RWPE1 (cell line): ENCODE measurements around the gene COL15A1.

Experiments
- CTCF ChIA-PET: fragments of 350-600 bp; sonication (Branson Sonifier 250); formaldehyde crosslinking; extraction: SDS; loops from one replicate; lab custom pipeline; 2021; lab: Yijun Ruan, JAX
- POLR2A ChIA-PET: fragments of 400-600 bp; formaldehyde crosslinking; extraction: SDS; loops from one replicate; lab custom pipeline; 2020; ENCODE audit warnings: antibody characterized with exemption; ENCODE audit not compliant: low non-redundant PET; lab: Yijun Ruan, JAX
- DNase-seq: peaks from one replicate; pipeline ENCODE4 v3.0.0; 2012; ENCODE audit warnings: low spot score
- H3K27ac ChIP-seq: fragments of 450-650 bp; 2 replicates; pipeline ENCODE4 v1.5.1; 2017
- CTCF ChIP-seq: fragments of 450-650 bp; conservative IDR thresholded peaks from 2 replicates; pipeline ENCODE4 v1.5.1; 2017; ENCODE audit warnings: low read depth, mild to moderate bottlenecking

Gene COL15A1

GRCh38 chr9:99103901-99104458 lies 160.3 kb downstream of the COL15A1 start:
- POLR2A ChIA-PET = no interaction called here
- DNase-seq = peak; percentile 59
- H3K27ac ChIP-seq = peak overlapping the region; percentile 96
- TF ChIP-seq CTCF = no peak
- CTCF ChIA-PET = interaction anchor here (0.7 to 2.7 kb wide), 2 partner anchors 37 to 725 kb away, joined by 5 to 8 read pairs; no protein-coding TSS in a partner anchor

GRCh38 chr9:99104459-99105151 lies 160.9 kb downstream of the COL15A1 start, which contains the start of gene TGFBR1:
TSS of gene TGFBR1 (plus strand) at chr9:99105113. CDS start at chr9:99105206, 93 bp downstream.
- peak; percentile 100 for DNase-seq
- ChIA-PET CTCF (interaction anchor here (0.6 to 2.7 kb wide), 4 partner anchors 36 to 1176 kb away, joined by 3 to 8 read pairs (median 4); no protein-coding TSS in a partner anchor), POLR2A (no interaction called here)
- no peak for TF ChIP-seq CTCF
- peak within 1 kb of the TSS; percentile 96 for H3K27ac ChIP-seq

GRCh38 chr9:99105152-99106043 lies 161.7 kb downstream of the COL15A1 start:
- TF ChIP-seq CTCF = no peak
- ChIA-PET CTCF (interaction anchor here (0.6 kb wide), 3 partner anchors 36 to 1176 kb away, joined by 3 read pairs; no protein-coding TSS in a partner anchor), POLR2A (no interaction called here)
- H3K27ac ChIP-seq = peak overlapping the region; percentile 96
- DNase-seq = peak; percentile 92

- H3K27ac ChIP-seq = peak overlapping the region; percentile 96
- no peak for TF ChIP-seq CTCF
- DNase-seq = no peak
- ChIA-PET POLR2A (no interaction called here), CTCF (interaction anchor here (0.6 to 0.7 kb wide), 2 partner anchors 13 to 35 kb away, joined by 3 read pairs; no protein-coding TSS in a partner anchor)
These were observed 162.3 kb downstream of the COL15A1 start for GRCh38 chr9:99106044-99106375.

GRCh38 chr9:99107421-99107820 lies 163.7 kb downstream of the COL15A1 start:
- ChIA-PET CTCF (interaction anchor here (0.5 kb wide), 1 partner anchor 11 kb away, joined by 4 read pairs; no protein-coding TSS in a partner anchor), POLR2A (no interaction called here)
- TF ChIP-seq CTCF = no peak
- no peak overlapping the region for H3K27ac ChIP-seq
- no peak for DNase-seq

GRCh38 chr9:99108131-99108530 lies 164.4 kb downstream of the COL15A1 start:
- ChIA-PET CTCF (no interaction called here), POLR2A (no interaction called here)
- TF ChIP-seq CTCF = no peak
- DNase-seq = no peak
- no peak overlapping the region for H3K27ac ChIP-seq
